K562 (cell line): Measurements from ENCODE around the gene DLGAP5. TPM values are rescaled to one million over a fixed set of nuclear protein-coding genes. Genes with fewer than 3 reads are reported as not detected.

Source experiments
- ATAC-seq: fragments of 200-7000 bp; cut with Tn5 transposase; 3 replicates; pipeline ENCODE4 v1.9.1; 2020; ENCODE audit warnings: moderate library complexity
- BruUV-seq: library from RNA; stranded (reverse); fragments of 400-500 nt; replicated peaks from 2 replicates; lab custom pipeline; 2021; lab: Mats Ljungman, UMichigan
- CTCF ChIA-PET: fragments of 300-600 bp; formaldehyde crosslinking; extraction: SDS; loops from one replicate; lab custom pipeline; 2021; ENCODE audit warnings: low intra/inter-chr PET ratio; lab: Yijun Ruan, JAX
- POLR2A ChIA-PET: fragments of 300-600, 350-650 bp; sonication (Branson Sonifier 250); formaldehyde crosslinking; extraction: SDS; loops from one replicate; lab custom pipeline; 2021; ENCODE audit warnings: antibody characterized with exemption, inconsistent platforms; lab: Yijun Ruan, JAX
- DNase-seq, 4 experiments: peaks; one replicate each; pipeline versions ENCODE4 v3.0.0 to v3.0.0-alpha.2; 2011 to 2018; ENCODE audit warnings: low spot score in 3 of 4, mixed read lengths in 3 of 4; ENCODE audit errors: extremely low read depth in 1 of 4
- FAIRE-seq: peaks from 2 replicates; lab custom pipeline; 2011; peaks lifted over from hg19 to GRCh38; lab: Jason Lieb, UNC
- H2AFZ ChIP-seq: 2 replicates; pipeline ENCODE4 v1.6.0; 2011; ENCODE audit warnings: low read depth, low read length, control low read depth, inconsistent platforms
- H3K27ac ChIP-seq: fragments of 200-600 bp; 3 replicates; pipeline ENCODE4 v1.8.0; 2011; ENCODE audit warnings: low read depth, mild to moderate bottlenecking, control low read depth, inconsistent platforms, low read length, moderate library complexity, mixed read lengths; ENCODE audit errors: extremely low read depth
- H3K27me3 ChIP-seq, 2 experiments: fragments of 300-600 bp in 1 of 2; 2 replicates in 1 of 2; 3 replicates in 1 of 2; pipeline versions ENCODE4 v1.6.0 to v1.8.0; 2011; ENCODE audit warnings: inconsistent platforms in 2 of 2, low read length in 2 of 2, mild to moderate bottlenecking in 1 of 2, mixed read lengths in 1 of 2, moderate library complexity in 1 of 2; ENCODE audit not compliant: control insufficient read depth in 2 of 2, insufficient read depth in 2 of 2
- H3K36me3 ChIP-seq: fragments of 300-600 bp; 3 replicates; pipeline ENCODE4 v1.8.0; 2011; ENCODE audit warnings: mild to moderate bottlenecking, low read length, inconsistent platforms; ENCODE audit not compliant: control insufficient read depth, insufficient read depth
- H3K4me1 ChIP-seq, 2 experiments: fragments of 200-600 bp in 1 of 2; replicated peaks in 1 of 2; 2 replicates in 1 of 2; 3 replicates in 1 of 2; pipeline versions ENCODE4 v1.5.1 to v1.8.0; 2011; ENCODE audit warnings: inconsistent platforms in 2 of 2, low read length in 2 of 2, mild to moderate bottlenecking in 1 of 2, mixed read lengths in 1 of 2, moderate library complexity in 1 of 2; ENCODE audit not compliant: control insufficient read depth in 2 of 2, insufficient read depth in 2 of 2
- H3K4me2 ChIP-seq: 2 replicates; pipeline ENCODE4 v1.6.1; 2011; ENCODE audit warnings: low read length, control low read depth, inconsistent platforms, mixed read lengths; ENCODE audit not compliant: insufficient read depth
- H3K4me3 ChIP-seq: fragments of 200-600 bp; sonication (generic), shearing (Covaris generic); 2 replicates; pipeline ENCODE4 v1.5.1; 2016; ENCODE audit warnings: control low read depth, inconsistent platforms
- H3K79me2 ChIP-seq: fragments of 200-600 bp; 3 replicates; pipeline ENCODE4 v1.8.0; 2011; ENCODE audit warnings: low read length, inconsistent platforms; ENCODE audit not compliant: control insufficient read depth, insufficient read depth
- H3K9ac ChIP-seq, 2 experiments: 2 replicates each; pipeline versions ENCODE4 v1.6.0 to v1.6.1; 2011; ENCODE audit warnings: low read depth in 2 of 2, low read length in 2 of 2, control low read depth in 1 of 2, inconsistent platforms in 1 of 2, mild to moderate bottlenecking in 1 of 2, mixed read lengths in 1 of 2; ENCODE audit not compliant: insufficient read depth in 1 of 2
- H3K9me1 ChIP-seq: one replicate; pipeline ENCODE4 v1.6.0; 2011; ENCODE audit warnings: inconsistent platforms, mild to moderate bottlenecking, low read length, moderate library complexity; ENCODE audit not compliant: control insufficient read depth, insufficient read depth
- H3K9me3 ChIP-seq: replicated peaks from 2 replicates; pipeline ENCODE4 v1.5.1; 2011; ENCODE audit warnings: low read depth, low read length, inconsistent platforms; ENCODE audit not compliant: control insufficient read depth, insufficient read depth
- H4K20me1 ChIP-seq: replicated peaks from 2 replicates; pipeline ENCODE4 v1.6.1; 2011; ENCODE audit warnings: low read length, inconsistent platforms, mixed read lengths; ENCODE audit not compliant: control insufficient read depth, insufficient read depth
- CREB5 ChIP-seq: fragments of 250-450 bp; sonication (Bioruptor Pico); IDR thresholded peaks from 2 replicates; pipeline ENCODE4 v1.5.0; 2020; ENCODE audit warnings: mild to moderate bottlenecking
- DNMT1 ChIP-seq: fragments of 450-650 bp; IDR thresholded peaks from 2 replicates; pipeline ENCODE4 v1.6.1; 2016; ENCODE audit warnings: antibody characterized with exemption, mild to moderate bottlenecking
- FOXJ2 ChIP-seq: fragments of 200-800 bp; sonication (Bioruptor generic); IDR thresholded peaks from 2 replicates; pipeline ENCODE4 v1.6.1; 2016; ENCODE audit warnings: missing genetic modification characterization, missing compliant biosample characterization
- KLF16 ChIP-seq: IDR thresholded peaks from 2 replicates; pipeline ENCODE4 v1.6.1; 2016; ENCODE audit warnings: antibody characterized with exemption
- MAX ChIP-seq: sonication (generic); formaldehyde crosslinking; IDR thresholded peaks from 2 replicates; pipeline ENCODE4 v1.9.0; 2022; ENCODE audit warnings: mild to moderate bottlenecking, missing genetic modification reagents
- MED1 ChIP-seq: sonication (generic); formaldehyde crosslinking; IDR thresholded peaks from 2 replicates; pipeline ENCODE4 v1.8.1; 2023; ENCODE audit warnings: missing genetic modification reagents, borderline replicate concordance
- NFE2L1 ChIP-seq: fragments of 450-650 bp; IDR thresholded peaks from 2 replicates; pipeline ENCODE4 v1.6.1; 2016; ENCODE audit warnings: missing genetic modification characterization, low read depth, mild to moderate bottlenecking, missing compliant biosample characterization, moderate library complexity, borderline replicate concordance
- NUFIP1 ChIP-seq: fragments of 450-650 bp; IDR thresholded peaks from 2 replicates; pipeline ENCODE4 v1.6.1; 2018; ENCODE audit not compliant: partially characterized antibody
- PKNOX1 ChIP-seq: fragments of 450-650 bp; IDR thresholded peaks from 2 replicates; pipeline ENCODE4 v1.6.1; 2016
- POLR2A ChIP-seq: fragments of 450-650 bp; conservative IDR thresholded peaks from 2 replicates; pipeline ENCODE4 v1.6.1; 2016
- RNF2 ChIP-seq: sonication (generic); IDR thresholded peaks from 2 replicates; pipeline ENCODE4 v1.6.1; 2016
- RUNX1 ChIP-seq: sonication (generic); IDR thresholded peaks from 2 replicates; pipeline ENCODE4 v1.6.1; 2016; ENCODE audit warnings: antibody characterized with exemption, low read depth
- SRSF1 ChIP-seq: fragments of 200-400 bp; formaldehyde crosslinking; IDR thresholded peaks from 2 replicates; pipeline ENCODE4 v1.6.1; 2017; ENCODE audit warnings: mild to moderate bottlenecking, low read depth, low read length, moderate library complexity
- ZNF518B ChIP-seq: fragments of 250-450 bp; sonication (Bioruptor Pico); IDR thresholded peaks from 2 replicates; pipeline ENCODE4 v1.5.0; 2021; ENCODE audit warnings: mild to moderate bottlenecking, moderate library complexity
- ZNF586 ChIP-seq: fragments of 450-650 bp; formaldehyde crosslinking; conservative IDR thresholded peaks from 2 replicates; pipeline ENCODE4 v1.4.0; 2020; ENCODE audit warnings: mild to moderate bottlenecking, moderate library complexity
- ZNF699 ChIP-seq: fragments of 250-450 bp; sonication (Bioruptor Pico); IDR thresholded peaks from 2 replicates; pipeline ENCODE4 v1.8.0; 2021; ENCODE audit warnings: mild to moderate bottlenecking, moderate library complexity; ENCODE audit not compliant: insufficient replicate concordance
- WGBS: fragments of 100-300 bp; shearing (Covaris generic); methylation state at CpG from one replicate; pipeline ENCODE4 v1.1.6; 2016; ENCODE audit warnings: low coverage, mixed read lengths; ENCODE audit not compliant: insufficient coverage; ENCODE audit errors: missing lambda C conversion rate; 5-methylcytosine and 5-hydroxymethylcytosine counted together
- in situ Hi-C: fragments of 300-500 bp; cut with MboI; formaldehyde crosslinking; loops from 4 replicates; pipeline ENCODE4 v1.15.0; 2018; ENCODE audit warnings: inconsistent platforms, mixed read lengths
- intact Hi-C: fragments of 100-400 bp; cut with micrococcal nuclease; formaldehyde crosslinking; loops from 2 replicates; pipeline ENCODE4 v1.14.2; 2022
- polyA plus RNA-seq, 8 experiments: library from polyadenylated mRNA; depleted of rRNA in 4 of 8; stranded (reverse) in 5 of 8; unstranded in 3 of 8; fragments of >200 nt; fragmentation: Nextera tagmentation in 2 of 8; fragmentation: Illumina TruSeq in 1 of 8; extraction: Ambion mirVana in 2 of 8; extraction: Trizol in 1 of 8; gene quantifications; 2 replicates each; pipeline versions ENCODE4 v1.2.1 to v1.2.3, GENCODE V29; 2011 to 2014; ENCODE audit warnings: inconsistent platforms in 1 of 8, missing spikeins in 1 of 8
- total RNA-seq, 7 experiments: library from RNA; depleted of rRNA in 6 of 7; stranded (reverse); fragments of >200 nt in 6 of 7; fragmentation: Illumina TruSeq in 2 of 7; extraction: Trizol in 2 of 7; gene quantifications; 2 replicates each; pipeline versions ENCODE4 v1.2.1 to v1.2.3, GENCODE V29; 2011 to 2021; ENCODE audit warnings: low replicate concordance in 1 of 7

Gene DLGAP5
- total and polyA plus RNA-seq, 9 of the 15 experiments (the other 6 are each of a cell fraction or from before 2014, with no cell fraction given): 39.1 to 80.0 (median 59.9) TPM

- peak; percentile 52; the same call in 1 of the 2 replicates for TF ChIP-seq PKNOX1
- no peak for TF ChIP-seq SRSF1
- no peak for TF ChIP-seq KLF16
Measured at GRCh38 chr14:55136885-55137786, 54.2 kb downstream of the DLGAP5 start (continued).

- WGBS: 90% methylated on average over 3 of the region's 3 CpGs
- BruUV-seq: no TSS peak
- TF ChIP-seq NFE2L1 (tag) (no peak), POLR2A (no peak), MED1 (CRISPR knock-in tag) (no peak), NUFIP1 (no peak), DNMT1 (no peak), ZNF699 (CRISPR knock-in tag) (no peak), CREB5 (CRISPR knock-in tag) (no peak), RNF2 (no peak), RUNX1 (no peak), ZNF586 (CRISPR knock-in tag) (no peak), ZNF518B (no peak), FOXJ2 (tag) (no peak), MAX (CRISPR knock-in tag) (no peak)
Measured at GRCh38 chr14:55136241-55136640, 55.1 kb downstream of the DLGAP5 start.

More at GRCh38 chr14:55136241-55136640, 55.1 kb downstream of the DLGAP5 start:
- CTCF ChIA-PET: no interaction called here
- Histone ChIP-seq H3K9me3 (no peaks in the 10 kb centered on the region), H3K27ac (no peak overlapping the region), H3K4me2 (no peak overlapping the region), H3K79me2 (no peaks in the 10 kb centered on the region), H3K4me1 (peaks cover 0 to 4% of the 10 kb centered on the region in 2 experiments; a peak in 1 of 5 replicates), H4K20me1 (no peaks in the 10 kb centered on the region), H3K27me3 (no peaks in the 10 kb centered on the region), H3K9me1 (no peaks in the 10 kb centered on the region), H2AFZ (no peak overlapping the region), H3K9ac (no peak overlapping the region), H3K4me3 (no peak overlapping the region), H3K36me3 (no peaks in the 10 kb centered on the region)
- FAIRE-seq: no peak
- POLR2A ChIA-PET: interaction anchor here (0.6 kb wide), 1 partner anchor 380 kb away, joined by 3 read pairs; no protein-coding TSS in a partner anchor
- intact Hi-C loops (no loop called here), in situ Hi-C loops (no loop called here)
- ATAC-seq: no peak
- no peak for DNase-seq
